Kidney tubule cell (primary cell): ENCODE data around the gene CCN5.
"Not testable (repeated sequence)": the region's sequence is repeated elsewhere in the genome, so short reads cannot be mapped to it uniquely, and the experiment has no call there.

Source experiments
- DNase-seq: peaks from one replicate; pipeline ENCODE4 v3.0.0-alpha.2; 2018; ENCODE audit warnings: low spot score

Gene CCN5

DNA sequence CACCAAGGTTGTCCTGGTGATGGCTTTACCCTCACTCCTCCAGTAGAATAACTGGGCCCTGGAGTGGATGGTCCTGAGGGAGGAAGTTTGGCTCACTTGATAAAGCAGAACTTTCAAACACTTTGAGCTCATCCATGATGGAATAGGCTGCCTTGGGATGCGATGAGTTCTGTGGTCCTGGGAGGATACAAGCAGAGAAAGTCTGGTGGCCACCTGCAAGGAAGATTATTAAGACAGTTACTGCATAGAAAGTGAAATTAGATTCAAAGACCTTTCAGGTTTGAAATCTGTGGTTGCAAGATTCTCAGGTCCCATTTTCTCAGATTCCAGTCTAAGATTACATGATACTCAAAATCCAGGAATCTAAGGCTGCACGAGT is 19.9 kb upstream of the CCN5 start:
- no peak for DNase-seq

- DNase-seq, result peak; percentile 35
These were observed 19.4 kb upstream of the CCN5 start for GRCh38 chr20:44695674-44696300.

GRCh38 chr20:44696315-44696714 is 18.9 kb upstream of the CCN5 start:
- DNase-seq, result no peak

DNA sequence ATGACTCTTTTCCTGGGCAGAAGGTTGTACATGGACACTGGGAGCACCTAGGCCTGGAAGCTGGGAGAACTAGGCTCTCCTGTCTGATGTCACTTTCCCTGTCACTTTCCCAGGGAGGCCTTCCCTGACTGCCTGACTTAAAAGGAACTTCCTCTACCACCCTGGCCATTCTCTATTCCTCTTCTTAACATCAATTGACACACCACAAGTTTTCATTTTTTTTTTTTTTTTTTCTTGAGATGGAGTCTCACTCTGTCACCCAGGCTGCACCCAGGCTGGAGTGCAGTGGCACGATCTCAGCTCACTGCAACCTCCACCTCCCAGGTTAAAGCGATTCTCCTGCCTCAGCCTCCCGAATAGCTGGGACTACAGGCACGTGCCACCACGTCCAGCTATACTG is 18.1 kb upstream of the CCN5 start:
- DNase-seq, result not testable (repeated sequence)

DNA sequence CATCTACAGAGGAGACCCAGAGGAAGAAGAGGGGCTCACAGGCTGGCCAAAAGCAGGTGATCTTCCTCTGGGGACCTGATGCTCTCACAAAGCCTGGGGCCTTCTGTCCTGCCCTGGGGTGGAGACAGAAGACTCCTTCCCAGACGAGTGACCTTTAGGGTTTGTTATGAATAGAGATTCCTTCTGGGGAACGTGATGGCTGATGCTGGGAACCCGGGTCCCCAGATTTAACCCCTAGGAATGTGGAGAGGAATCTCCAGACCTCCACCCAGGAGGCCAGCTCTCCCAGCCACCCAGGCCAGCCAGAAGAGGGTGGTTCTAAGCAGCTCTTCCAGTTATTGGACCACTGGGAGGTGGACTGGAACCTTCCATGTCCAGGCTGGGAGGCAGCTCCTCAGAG is 16.8 kb upstream of the CCN5 start:
- no peak for DNase-seq

DNA sequence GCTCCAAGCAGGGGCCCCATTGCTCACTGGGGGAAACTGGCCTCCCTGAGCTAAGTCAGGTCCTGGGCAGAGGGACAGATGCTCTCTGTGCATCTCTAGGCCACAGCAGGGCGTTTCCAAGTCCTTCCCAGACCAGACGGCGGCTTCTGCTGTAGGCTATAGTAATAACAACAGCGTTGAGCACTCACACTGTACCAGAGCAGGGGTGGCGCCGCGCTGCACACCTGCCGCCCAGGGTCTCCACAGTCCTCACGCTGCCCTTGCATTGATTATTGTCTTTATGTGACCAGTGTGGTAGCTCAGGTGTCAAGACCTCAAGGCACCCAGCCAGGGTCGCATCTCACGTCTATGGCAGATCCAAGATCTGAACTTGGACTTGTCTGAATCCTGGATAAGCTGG is 14.9 kb upstream of the CCN5 start:
- DNase-seq, result no peak

GRCh38 chr20:44701118-44701857 is 13.9 kb upstream of the CCN5 start:
- DNase-seq, result no peak

- DNase-seq, result no peak
These were observed 13.3 kb upstream of the CCN5 start for GRCh38 chr20:44701858-44702256.

DNA sequence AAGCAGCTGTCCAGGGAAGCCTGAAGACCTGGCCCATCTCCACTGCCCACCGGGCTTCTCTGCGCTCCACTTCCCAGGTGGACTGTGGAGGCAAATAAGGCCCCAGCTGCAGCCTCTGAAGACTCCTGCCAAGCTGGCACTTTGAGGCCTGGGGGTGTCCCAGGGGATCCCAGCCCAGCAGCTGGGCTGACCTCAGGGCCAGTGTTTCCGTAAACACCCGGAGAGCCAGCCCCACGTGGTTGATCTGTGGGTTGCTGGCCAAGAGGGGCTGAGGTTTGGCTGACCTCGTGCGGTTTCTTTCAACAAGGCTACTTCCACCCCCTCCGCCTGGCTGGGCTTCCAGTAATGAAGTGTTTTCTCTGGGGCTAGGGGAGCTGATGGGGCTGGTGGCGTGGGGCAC is 12.4 kb upstream of the CCN5 start:
- peak; percentile 40 for DNase-seq

DNA sequence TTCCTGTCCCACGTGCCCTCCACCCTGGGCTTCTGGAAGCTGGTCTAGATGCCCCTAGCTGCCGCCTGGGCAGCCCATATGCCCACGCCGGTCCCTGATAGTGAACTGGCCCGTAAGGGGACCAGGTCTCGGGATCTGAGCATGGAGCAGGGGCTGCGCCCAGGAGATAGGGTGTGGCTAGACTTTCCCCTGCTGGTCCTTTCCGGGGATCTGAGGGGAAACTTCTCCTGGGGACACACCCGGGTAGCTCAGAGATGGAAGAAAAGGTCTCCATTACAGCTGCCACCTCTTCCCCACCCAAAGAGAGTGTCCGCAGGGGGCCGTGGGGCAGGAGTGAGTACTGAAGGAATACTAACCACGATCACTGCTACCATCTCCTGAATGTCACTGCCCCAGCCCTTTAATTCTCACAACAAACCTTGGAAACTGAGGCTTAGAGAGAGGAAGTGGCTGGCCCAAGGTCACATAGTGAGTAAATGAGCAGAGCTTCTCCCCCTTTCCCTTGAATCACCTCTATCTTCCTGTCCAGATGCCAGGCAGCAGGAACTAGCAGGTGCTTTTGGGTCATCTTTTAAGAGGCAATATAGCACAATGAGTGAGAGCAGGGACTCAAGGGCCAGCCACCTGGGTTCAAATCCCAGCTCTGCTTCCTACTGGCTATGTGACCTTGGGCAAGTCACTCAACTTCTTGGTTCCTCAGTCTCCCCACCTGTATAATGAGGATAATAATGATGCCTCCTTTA is 11.8 kb upstream of the CCN5 start:
- DNase-seq, result peak; percentile 19

DNA sequence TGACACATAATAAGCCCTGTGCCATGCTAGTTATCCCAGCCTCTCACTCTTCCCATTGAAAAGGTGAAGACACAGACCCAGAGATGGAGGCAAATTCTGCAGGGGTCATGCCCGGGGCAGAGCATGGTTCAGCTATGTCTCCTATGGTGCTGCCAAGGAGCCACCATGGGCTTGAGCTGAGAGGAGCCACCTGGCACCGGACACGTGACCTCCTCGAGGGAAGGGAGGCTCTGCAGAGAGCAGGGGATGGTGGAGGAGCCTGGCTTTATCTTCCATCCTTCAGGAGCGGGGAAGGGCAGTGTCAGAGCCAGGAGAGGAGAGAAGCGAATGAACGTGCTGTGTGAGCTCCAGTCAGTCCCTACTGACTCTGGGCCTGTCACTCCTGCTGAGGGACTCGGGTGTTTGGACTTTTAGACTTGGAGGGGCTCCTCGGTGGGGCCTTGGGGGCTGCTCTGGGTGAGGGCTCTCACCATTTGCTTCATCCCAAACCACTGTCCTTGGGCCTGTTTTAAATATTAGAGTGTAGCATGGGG is 11.1 kb upstream of the CCN5 start:
- DNase-seq, result no peak

- peak; percentile 47 for DNase-seq
These were observed 10.6 kb upstream of the CCN5 start for GRCh38 chr20:44704551-44704971.

DNA sequence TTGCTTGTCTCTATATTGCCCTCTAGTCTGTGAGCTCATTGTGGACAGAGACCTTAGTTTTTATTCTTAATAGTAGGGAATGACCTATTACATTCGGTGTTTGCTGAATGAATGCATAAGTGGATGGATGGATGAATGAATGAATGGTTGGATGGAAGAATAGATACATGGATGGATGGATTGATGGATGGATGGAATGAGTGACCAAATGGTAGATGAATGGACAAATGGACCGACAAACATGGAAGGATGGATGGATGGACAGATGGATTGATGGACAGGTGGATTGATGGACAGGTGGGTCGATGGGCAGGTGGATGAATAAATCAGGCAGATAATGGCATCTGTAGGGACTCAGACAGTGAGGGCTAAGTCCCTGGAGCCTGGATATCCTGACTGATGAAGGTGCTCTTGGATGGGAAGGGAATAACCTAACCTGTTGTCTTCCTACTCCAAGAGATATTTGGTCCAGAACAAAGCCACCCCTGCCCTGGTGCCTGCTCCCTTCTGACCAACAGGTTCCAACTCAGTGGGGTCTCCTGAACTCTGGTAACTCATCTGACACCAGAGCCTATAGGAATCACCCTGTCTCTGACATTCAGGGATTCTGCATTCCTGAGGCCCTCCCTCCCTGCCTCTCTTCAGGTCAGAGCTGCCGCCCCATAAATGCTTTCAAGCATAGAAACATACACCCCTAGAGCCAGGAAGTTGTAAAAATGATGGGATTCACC is 9.6 kb upstream of the CCN5 start:
- no peak for DNase-seq

DNA sequence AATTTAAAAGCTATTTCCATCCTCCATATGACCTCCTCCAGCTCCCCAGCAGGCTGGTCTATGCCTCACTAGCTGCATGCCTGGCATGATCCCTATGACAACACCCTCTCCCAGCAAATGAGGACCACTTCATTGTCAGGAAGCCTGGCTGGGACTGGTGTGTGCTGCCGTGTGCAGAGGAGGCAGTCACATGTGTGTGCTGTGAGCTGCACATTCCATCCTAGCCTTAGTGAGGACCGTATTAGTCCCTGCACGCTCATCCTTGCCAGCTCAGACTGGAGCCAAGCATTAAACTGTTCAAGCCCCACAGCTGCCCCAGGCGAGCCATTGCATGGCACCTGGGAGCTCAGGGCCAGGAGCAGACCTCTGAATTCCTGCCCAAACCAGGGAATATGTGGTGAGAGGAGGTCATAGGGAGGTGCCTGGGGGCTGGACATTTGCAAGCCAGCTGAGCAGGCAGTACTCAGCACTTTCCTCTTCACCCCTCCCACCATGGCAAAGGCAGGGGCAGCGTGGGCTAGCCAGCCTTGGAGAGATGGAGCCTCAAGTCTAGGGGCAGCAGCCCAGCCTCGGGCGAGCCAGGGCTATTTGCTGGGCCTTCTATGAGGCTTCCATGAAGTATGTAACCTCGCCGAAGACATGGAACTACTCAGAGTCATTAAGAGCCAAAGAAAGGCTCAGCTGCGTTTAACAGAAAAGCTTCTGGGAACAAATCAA is 8.7 kb upstream of the CCN5 start:
- peak; percentile 31 for DNase-seq

DNA sequence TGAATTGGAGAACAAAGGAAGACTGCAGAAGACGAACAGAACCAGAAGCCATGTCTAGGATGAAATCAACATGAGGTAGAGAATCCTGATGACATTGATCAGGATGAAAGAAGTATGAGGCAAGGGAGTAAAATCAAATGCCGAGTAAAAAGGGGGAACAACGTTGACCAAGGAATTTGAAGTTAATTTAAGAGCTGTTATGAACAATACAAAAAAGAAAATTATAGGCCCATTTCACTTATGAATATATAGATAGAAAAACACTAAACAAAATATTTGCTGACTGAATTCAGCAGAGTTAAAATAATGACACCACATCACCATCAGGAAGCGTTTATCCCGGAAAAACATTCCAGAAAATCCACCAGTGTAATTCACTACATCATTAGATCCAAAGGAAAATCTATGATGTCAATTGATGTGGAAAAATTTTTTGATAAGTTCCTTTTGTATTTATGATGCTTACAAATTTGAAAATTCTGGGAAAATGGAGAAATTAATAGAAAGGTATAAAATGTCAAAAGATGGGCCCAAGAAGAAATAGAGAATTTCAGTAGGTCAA is 8.1 kb upstream of the CCN5 start:
- no peak for DNase-seq

DNA sequence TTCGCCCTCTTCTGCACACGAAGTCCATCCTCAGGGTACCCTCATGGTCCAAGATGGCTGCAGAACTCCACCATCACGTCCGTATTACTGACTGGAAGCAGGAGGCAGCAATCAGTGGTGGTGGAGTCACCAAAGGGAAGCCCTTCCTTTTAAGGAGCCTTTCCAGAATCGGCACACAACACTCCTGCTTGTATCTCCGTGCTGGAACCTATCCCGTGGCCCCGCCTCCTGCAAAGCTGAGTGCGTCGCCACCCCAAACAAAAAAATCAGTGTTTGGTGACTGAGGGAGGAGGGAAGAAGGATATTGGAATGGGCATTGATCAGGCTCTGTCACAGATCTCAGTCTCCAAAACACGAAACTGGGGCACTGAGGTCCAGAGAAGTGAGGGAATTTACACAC is 5.8 kb upstream of the CCN5 start:
- DNase-seq, result no peak

DNA sequence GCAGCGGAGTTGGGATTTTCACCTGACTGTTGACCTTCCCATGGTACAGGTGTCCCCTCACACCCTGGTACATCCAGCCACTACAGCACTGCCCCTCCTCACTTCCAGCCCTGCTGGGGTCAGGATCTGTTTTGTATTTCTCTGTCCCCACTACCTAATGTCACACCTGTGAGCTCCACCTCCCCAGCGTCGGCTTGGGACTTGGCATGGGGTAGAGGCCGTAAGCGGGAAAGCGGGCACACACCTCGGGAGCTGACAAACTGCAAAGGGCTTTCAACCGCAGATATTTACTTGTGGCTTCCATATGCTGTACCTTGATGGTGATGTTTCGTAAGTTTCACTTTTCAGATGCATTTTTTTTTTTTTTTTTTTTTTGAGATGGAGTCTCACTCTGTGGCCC is 5.4 kb upstream of the CCN5 start:
- no peak for DNase-seq

GRCh38 chr20:44711237-44711636 is 3.9 kb upstream of the CCN5 start:
- no peak for DNase-seq

DNA sequence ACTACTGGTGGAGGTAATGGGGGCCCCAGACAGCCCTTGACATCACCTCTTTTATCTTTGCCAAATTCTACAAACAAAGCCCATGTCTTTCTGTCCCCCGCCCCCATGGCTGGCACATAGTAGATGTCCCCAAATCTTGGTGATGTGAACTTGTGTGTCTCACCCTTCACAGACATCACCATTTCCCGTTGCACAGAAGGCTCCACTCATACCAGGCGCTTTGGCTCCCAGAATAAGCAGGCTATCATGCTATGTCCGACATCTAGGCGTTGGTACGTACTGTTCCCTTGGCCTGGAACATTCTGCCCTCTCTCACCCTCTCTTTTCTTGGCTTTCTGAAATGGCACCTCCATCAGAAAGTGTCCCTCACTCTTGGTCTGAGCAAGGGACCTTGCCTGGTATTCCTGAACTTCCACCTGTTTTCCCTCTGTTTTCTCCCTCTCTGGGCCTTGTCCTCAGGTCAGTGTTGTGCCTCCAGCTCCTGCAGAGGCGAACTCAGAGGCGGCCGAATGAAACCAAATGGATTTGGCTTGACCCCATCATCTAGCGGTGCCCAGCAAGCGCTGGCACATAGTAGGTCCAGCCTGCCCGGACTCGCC is 968 bp upstream of the CCN5 start:
- no peak for DNase-seq

DNA sequence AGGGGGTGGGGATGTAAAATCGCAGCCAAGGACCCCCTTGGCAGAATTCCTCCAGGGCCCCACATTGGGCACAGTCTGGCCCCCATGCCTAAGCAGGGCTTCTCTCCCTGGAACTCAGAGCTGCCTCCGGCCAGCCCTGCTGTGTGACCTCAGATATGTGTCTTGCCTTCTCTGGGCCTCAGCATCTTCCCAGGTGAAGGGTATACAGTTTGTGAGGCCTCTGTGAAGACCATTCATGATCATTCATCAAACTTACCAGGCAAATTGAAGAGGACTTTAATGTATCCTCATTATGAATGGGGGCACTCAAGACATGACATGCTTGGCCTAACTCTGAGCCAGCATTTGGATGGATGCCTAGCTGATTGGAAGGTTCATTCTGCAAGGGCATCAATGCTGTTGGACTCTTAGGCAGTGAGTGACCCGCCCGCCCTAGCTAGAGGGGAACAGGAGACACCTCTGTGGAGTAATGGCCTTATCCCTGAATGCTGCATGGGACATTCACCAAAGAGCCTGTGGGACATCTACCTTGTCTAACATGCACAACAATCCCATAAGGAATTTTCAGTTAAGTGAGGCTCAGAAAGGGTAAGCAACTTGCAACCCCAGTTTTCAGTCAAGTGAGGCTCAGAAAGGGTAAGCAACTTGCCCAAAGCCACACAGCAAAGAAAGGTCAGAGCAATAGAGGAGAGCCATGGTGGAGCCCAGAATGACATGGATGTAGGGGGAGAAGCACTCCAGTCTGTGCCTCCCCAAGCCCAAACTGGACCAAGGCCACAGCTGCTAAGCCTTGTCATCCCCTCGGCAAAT is 535 bp downstream of the CCN5 start:
- DNase-seq, result no peak
